Measurements from ENCODE around the gene SLC12A2. TPM values are rescaled to one million over a fixed set of nuclear protein-coding genes. Genes with fewer than 3 reads are reported as not detected.

The SLC12A2 gene
- total RNA-seq, 2 experiments from 2014 or later, result 20.6 to 36.5 TPM

GRCh38 chr5:128237546-128237945 lies 154.0 kb downstream of the SLC12A2 start:
- H4K20me1 ChIP-seq (ENCODE audit: insufficient read depth, low read length), result no peaks in the 10 kb centered on the region
- no peaks in the 10 kb centered on the region for H3K9me3 ChIP-seq (ENCODE audit: low read length)
- no peaks in the 10 kb centered on the region for H3K9me2 ChIP-seq (ENCODE audit: insufficient read depth, low read length)
- POLR2A ChIA-PET, result no interaction called here
- H3K36me3 ChIP-seq (ENCODE audit: insufficient read depth, low read length), result no peaks in the 10 kb centered on the region
- H3K79me2 ChIP-seq (ENCODE audit: insufficient read depth, low read depth, low read length), result no peaks in the 10 kb centered on the region
- no peak overlapping the region for H3K27ac ChIP-seq (ENCODE audit: low read depth, low read length, poor library complexity, severe bottlenecking)
- H3K4me2 ChIP-seq (ENCODE audit: low read length), result no peak overlapping the region
- H2AFZ ChIP-seq (ENCODE audit: low read length), result no peak overlapping the region
- no peaks in the 10 kb centered on the region for H3K4me1 ChIP-seq (ENCODE audit: insufficient read depth, low read length, poor library complexity, severe bottlenecking)
- no peak overlapping the region for H3K4me3 ChIP-seq (ENCODE audit: low read depth, low read length, poor library complexity, severe bottlenecking)
- no peak for TF ChIP-seq EZH2phosphoT487 (IDR thresholded peaks at IDR 0.05; ENCODE audit: borderline replicate concordance, low read depth, low read length)
- CTCF ChIA-PET (ENCODE audit: unreplicated experiment), result no interaction called here
- BruUV-seq (replicated peaks), result no TSS peak
- no peak for DNase-seq (ENCODE audit: low spot score)
- intact Hi-C loops (cut with micrococcal nuclease; ENCODE audit: unreplicated experiment), result no loop called here
